WTC11 (cell line): ENCODE measurements around the gene DGKZ. TPM values are rescaled to one million over a fixed set of nuclear protein-coding genes. Genes with fewer than 3 reads are reported as not detected.

Experiments used
- ATAC-seq: fragments of 200-7000 bp; cut with Tn5 transposase; 2 replicates; pipeline ENCODE4 v1.10.0; 2021; ENCODE audit warnings: mild to moderate bottlenecking, moderate library complexity
- CTCF ChIA-PET: fragments of 300-600 bp; sonication (Branson Sonifier 250); formaldehyde crosslinking; loops from one replicate; lab custom pipeline; 2021; ENCODE audit warnings: antibody characterized with exemption; lab: Charles Lee
- POLR2A ChIA-PET: fragments of 350-600 bp; sonication (Branson Sonifier 250); formaldehyde crosslinking; loops from one replicate; lab custom pipeline; 2021; ENCODE audit warnings: antibody characterized with exemption; lab: Charles Lee
- DNase-seq: peaks from one replicate; pipeline ENCODE4 v3.0.0; 2021; ENCODE audit warnings: low spot score
- H3K27ac Mint-ChIP-seq: 2 replicates; pipeline ENCODE4 v1.8.0; 2021; ENCODE audit warnings: mixed read lengths
- H3K27me3 Mint-ChIP-seq: 2 replicates; pipeline ENCODE4 v1.8.0; 2021; ENCODE audit warnings: low read depth, mild to moderate bottlenecking, moderate library complexity, mixed read lengths
- H3K36me3 Mint-ChIP-seq: 2 replicates; pipeline ENCODE4 v1.8.0; 2021; ENCODE audit warnings: mixed read lengths
- H3K4me1 Mint-ChIP-seq: 2 replicates; pipeline ENCODE4 v1.8.0; 2022; ENCODE audit warnings: mixed read lengths
- H3K4me3 Mint-ChIP-seq: 2 replicates; pipeline ENCODE4 v1.8.0; 2021; ENCODE audit warnings: mild to moderate bottlenecking, moderate library complexity, mixed read lengths
- H3K9me3 Mint-ChIP-seq: 2 replicates; pipeline ENCODE4 v1.8.0; 2021; ENCODE audit warnings: mixed read lengths
- AFF4 ChIP-seq: sonication (generic); formaldehyde crosslinking; IDR thresholded peaks from 2 replicates; pipeline ENCODE4 v1.8.1; 2023; ENCODE audit warnings: mild to moderate bottlenecking, missing genetic modification reagents, borderline replicate concordance
- FOXJ3 ChIP-seq: sonication (generic); formaldehyde crosslinking; IDR thresholded peaks from 2 replicates; pipeline ENCODE4 v1.9.0; 2021; ENCODE audit warnings: missing genetic modification reagents, mild to moderate bottlenecking, borderline replicate concordance
- FOXK1 ChIP-seq: sonication (generic); formaldehyde crosslinking; IDR thresholded peaks from 2 replicates; pipeline ENCODE4 v1.8.0; 2022; ENCODE audit warnings: mild to moderate bottlenecking, moderate library complexity, missing genetic modification reagents
- IRF2 ChIP-seq: sonication (generic); formaldehyde crosslinking; IDR thresholded peaks from 2 replicates; pipeline ENCODE4 v1.8.0; 2022; ENCODE audit warnings: low read depth, missing genetic modification reagents, borderline replicate concordance
- KAT7 ChIP-seq: sonication (generic); formaldehyde crosslinking; IDR thresholded peaks from 2 replicates; pipeline ENCODE4 v1.8.1; 2023; ENCODE audit warnings: missing genetic modification reagents, mild to moderate bottlenecking, borderline replicate concordance
- NFATC4 ChIP-seq: fragments of 250-450 bp; sonication (Bioruptor Pico); IDR thresholded peaks from 2 replicates; pipeline ENCODE4 v1.9.0; 2021; ENCODE audit warnings: mild to moderate bottlenecking
- PRRX2 ChIP-seq: fragments of 250-450 bp; sonication (Bioruptor Pico); IDR thresholded peaks from 2 replicates; pipeline ENCODE4 v1.8.0; 2021; ENCODE audit warnings: mild to moderate bottlenecking
- RORB ChIP-seq: fragments of 250-450 bp; sonication (Bioruptor Pico); IDR thresholded peaks from 2 replicates; pipeline ENCODE4 v1.9.0; 2021; ENCODE audit warnings: mild to moderate bottlenecking
- ZBTB21 ChIP-seq: sonication (generic); formaldehyde crosslinking; IDR thresholded peaks from 2 replicates; pipeline ENCODE4 v1.8.1; 2023; ENCODE audit warnings: mild to moderate bottlenecking, missing genetic modification reagents, borderline replicate concordance
- ZNF121 ChIP-seq: sonication (generic); formaldehyde crosslinking; IDR thresholded peaks from 2 replicates; pipeline ENCODE4 v1.8.0; 2023; ENCODE audit warnings: missing genetic modification reagents
- ZNF263 ChIP-seq: sonication (generic); formaldehyde crosslinking; IDR thresholded peaks from 2 replicates; pipeline ENCODE4 v1.8.1; 2022; ENCODE audit warnings: low read depth, mild to moderate bottlenecking, moderate library complexity, missing genetic modification reagents
- ZNF396 ChIP-seq: fragments of 250-450 bp; sonication (Bioruptor Pico); IDR thresholded peaks from 2 replicates; pipeline ENCODE4 v1.8.0; 2021; ENCODE audit warnings: mild to moderate bottlenecking, moderate library complexity, borderline replicate concordance
- ZNF416 ChIP-seq: fragments of 250-450 bp; sonication (Bioruptor Pico); IDR thresholded peaks from 2 replicates; pipeline ENCODE4 v1.9.0; 2021; ENCODE audit warnings: mild to moderate bottlenecking, inconsistent platforms
- total RNA-seq: library from RNA; stranded (reverse); gene quantifications from 3 replicates; pipeline ENCODE4 v1.2.3, GENCODE V29; 2021
- TF ChIP-seq, protein P1 (sequence below): sonication (generic); formaldehyde crosslinking; IDR thresholded peaks from 2 replicates; pipeline ENCODE4 v1.8.1; 2022; ENCODE audit warnings: low read depth, mild to moderate bottlenecking, moderate library complexity, missing genetic modification reagents, borderline replicate concordance
- TF ChIP-seq, protein P2 (sequence below): sonication (generic); formaldehyde crosslinking; IDR thresholded peaks from 2 replicates; pipeline ENCODE4 v1.8.0; 2023; ENCODE audit warnings: mild to moderate bottlenecking, missing genetic modification reagents
- TF ChIP-seq, protein P3 (sequence below): sonication (generic); formaldehyde crosslinking; IDR thresholded peaks from 2 replicates; pipeline ENCODE4 v1.8.0; 2022; ENCODE audit warnings: missing genetic modification reagents
- TF ChIP-seq, protein P4 (sequence below): sonication (generic); formaldehyde crosslinking; IDR thresholded peaks from 2 replicates; pipeline ENCODE4 v1.8.1; 2023; ENCODE audit warnings: mild to moderate bottlenecking, missing genetic modification reagents
- TF ChIP-seq, protein P5 (sequence below): fragments of 250-450 bp; sonication (Bioruptor Pico); conservative IDR thresholded peaks from 2 replicates; pipeline ENCODE4 v1.9.0; 2021; ENCODE audit warnings: mild to moderate bottlenecking

DGKZ gene
- total RNA-seq, 1 experiment from 2014 or later = 139 TPM

DNA sequence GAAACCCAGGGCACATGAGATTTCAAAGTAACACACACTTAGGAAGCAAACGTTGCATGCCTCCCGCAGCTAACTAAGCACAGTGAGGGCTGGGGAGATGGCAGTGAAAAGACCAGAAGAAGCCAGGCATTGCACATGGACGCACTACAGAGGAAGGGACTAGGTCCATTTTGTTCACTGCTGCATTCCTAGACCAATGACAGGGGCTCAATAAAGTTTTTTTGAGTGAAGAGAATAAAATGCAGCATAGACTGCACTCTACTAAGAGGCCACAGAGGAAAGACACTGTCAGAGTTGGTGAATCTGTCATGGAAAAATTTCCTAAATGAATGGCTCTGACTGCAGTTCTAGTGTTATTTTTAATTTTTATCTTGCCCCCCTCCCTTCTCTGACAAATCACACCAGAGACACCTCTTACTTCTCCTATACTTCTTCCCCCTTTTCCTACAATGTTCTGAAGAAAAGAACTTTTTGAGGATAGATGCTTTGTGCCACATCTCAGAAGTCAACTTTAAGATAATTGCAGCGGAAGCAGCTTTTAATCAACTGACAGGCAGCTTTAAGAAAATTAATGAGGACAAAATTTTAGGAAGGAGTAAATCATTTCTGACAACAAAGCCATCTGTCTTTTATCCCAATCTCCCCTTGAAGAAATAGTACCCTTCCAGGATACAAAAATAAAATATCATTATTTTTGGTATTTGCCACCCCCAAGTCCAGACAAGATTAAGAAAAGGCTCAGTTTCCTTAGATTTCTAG, 79.1 kb downstream of the DGKZ start:
- ATAC-seq = no peak
- H3K4me1 Mint-ChIP-seq = peaks cover 25% of the 10 kb centered on the region
- H3K36me3 Mint-ChIP-seq = peaks cover 3% of the 10 kb centered on the region
- DNase-seq = no peak
- H3K27me3 Mint-ChIP-seq = no peaks in the 10 kb centered on the region
- no peak overlapping the region for H3K4me3 Mint-ChIP-seq
- POLR2A ChIA-PET = no interaction called here
- CTCF ChIA-PET = interaction anchor here (0.9 kb wide), 2 partner anchors 16 to 64 kb away, joined by 3 to 4 read pairs; no protein-coding TSS in a partner anchor
- no peak for TF ChIP-seq ZNF396
- no peak for TF ChIP-seq IRF2 (CRISPR knock-in tag)
- TF ChIP-seq ZNF416 (CRISPR knock-in tag) = no peak
- TF ChIP-seq, protein P1, sequence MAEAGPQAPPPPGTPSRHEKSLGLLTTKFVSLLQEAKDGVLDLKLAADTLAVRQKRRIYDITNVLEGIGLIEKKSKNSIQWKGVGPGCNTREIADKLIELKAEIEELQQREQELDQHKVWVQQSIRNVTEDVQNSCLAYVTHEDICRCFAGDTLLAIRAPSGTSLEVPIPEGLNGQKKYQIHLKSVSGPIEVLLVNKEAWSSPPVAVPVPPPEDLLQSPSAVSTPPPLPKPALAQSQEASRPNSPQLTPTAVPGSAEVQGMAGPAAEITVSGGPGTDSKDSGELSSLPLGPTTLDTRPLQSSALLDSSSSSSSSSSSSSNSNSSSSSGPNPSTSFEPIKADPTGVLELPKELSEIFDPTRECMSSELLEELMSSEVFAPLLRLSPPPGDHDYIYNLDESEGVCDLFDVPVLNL (CRISPR knock-in tag) = no peak
- TF ChIP-seq ZNF263 (CRISPR knock-in tag) = no peak
- TF ChIP-seq FOXJ3 (CRISPR knock-in tag) = no peak
- TF ChIP-seq ZNF121 (CRISPR knock-in tag) = no peak
- no peak for TF ChIP-seq KAT7
- TF ChIP-seq, protein P2, sequence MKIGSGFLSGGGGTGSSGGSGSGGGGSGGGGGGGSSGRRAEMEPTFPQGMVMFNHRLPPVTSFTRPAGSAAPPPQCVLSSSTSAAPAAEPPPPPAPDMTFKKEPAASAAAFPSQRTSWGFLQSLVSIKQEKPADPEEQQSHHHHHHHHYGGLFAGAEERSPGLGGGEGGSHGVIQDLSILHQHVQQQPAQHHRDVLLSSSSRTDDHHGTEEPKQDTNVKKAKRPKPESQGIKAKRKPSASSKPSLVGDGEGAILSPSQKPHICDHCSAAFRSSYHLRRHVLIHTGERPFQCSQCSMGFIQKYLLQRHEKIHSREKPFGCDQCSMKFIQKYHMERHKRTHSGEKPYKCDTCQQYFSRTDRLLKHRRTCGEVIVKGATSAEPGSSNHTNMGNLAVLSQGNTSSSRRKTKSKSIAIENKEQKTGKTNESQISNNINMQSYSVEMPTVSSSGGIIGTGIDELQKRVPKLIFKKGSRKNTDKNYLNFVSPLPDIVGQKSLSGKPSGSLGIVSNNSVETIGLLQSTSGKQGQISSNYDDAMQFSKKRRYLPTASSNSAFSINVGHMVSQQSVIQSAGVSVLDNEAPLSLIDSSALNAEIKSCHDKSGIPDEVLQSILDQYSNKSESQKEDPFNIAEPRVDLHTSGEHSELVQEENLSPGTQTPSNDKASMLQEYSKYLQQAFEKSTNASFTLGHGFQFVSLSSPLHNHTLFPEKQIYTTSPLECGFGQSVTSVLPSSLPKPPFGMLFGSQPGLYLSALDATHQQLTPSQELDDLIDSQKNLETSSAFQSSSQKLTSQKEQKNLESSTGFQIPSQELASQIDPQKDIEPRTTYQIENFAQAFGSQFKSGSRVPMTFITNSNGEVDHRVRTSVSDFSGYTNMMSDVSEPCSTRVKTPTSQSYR (CRISPR knock-in tag) = no peak
- TF ChIP-seq RORB = no peak
- TF ChIP-seq FOXK1 (CRISPR knock-in tag) = no peak
- no peak for TF ChIP-seq AFF4 (CRISPR knock-in tag)
- no peak for TF ChIP-seq PRRX2 (CRISPR knock-in tag)
- TF ChIP-seq, protein P3, sequence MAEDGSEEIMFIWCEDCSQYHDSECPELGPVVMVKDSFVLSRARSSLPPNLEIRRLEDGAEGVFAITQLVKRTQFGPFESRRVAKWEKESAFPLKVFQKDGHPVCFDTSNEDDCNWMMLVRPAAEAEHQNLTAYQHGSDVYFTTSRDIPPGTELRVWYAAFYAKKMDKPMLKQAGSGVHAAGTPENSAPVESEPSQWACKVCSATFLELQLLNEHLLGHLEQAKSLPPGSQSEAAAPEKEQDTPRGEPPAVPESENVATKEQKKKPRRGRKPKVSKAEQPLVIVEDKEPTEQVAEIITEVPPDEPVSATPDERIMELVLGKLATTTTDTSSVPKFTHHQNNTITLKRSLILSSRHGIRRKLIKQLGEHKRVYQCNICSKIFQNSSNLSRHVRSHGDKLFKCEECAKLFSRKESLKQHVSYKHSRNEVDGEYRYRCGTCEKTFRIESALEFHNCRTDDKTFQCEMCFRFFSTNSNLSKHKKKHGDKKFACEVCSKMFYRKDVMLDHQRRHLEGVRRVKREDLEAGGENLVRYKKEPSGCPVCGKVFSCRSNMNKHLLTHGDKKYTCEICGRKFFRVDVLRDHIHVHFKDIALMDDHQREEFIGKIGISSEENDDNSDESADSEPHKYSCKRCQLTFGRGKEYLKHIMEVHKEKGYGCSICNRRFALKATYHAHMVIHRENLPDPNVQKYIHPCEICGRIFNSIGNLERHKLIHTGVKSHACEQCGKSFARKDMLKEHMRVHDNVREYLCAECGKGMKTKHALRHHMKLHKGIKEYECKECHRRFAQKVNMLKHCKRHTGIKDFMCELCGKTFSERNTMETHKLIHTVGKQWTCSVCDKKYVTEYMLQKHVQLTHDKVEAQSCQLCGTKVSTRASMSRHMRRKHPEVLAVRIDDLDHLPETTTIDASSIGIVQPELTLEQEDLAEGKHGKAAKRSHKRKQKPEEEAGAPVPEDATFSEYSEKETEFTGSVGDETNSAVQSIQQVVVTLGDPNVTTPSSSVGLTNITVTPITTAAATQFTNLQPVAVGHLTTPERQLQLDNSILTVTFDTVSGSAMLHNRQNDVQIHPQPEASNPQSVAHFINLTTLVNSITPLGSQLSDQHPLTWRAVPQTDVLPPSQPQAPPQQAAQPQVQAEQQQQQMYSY (CRISPR knock-in tag) = no peak
- TF ChIP-seq NFATC4 (CRISPR knock-in tag) = no peak
- TF ChIP-seq, protein P4, sequence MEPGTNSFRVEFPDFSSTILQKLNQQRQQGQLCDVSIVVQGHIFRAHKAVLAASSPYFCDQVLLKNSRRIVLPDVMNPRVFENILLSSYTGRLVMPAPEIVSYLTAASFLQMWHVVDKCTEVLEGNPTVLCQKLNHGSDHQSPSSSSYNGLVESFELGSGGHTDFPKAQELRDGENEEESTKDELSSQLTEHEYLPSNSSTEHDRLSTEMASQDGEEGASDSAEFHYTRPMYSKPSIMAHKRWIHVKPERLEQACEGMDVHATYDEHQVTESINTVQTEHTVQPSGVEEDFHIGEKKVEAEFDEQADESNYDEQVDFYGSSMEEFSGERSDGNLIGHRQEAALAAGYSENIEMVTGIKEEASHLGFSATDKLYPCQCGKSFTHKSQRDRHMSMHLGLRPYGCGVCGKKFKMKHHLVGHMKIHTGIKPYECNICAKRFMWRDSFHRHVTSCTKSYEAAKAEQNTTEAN = no peak
- TF ChIP-seq, protein P5, sequence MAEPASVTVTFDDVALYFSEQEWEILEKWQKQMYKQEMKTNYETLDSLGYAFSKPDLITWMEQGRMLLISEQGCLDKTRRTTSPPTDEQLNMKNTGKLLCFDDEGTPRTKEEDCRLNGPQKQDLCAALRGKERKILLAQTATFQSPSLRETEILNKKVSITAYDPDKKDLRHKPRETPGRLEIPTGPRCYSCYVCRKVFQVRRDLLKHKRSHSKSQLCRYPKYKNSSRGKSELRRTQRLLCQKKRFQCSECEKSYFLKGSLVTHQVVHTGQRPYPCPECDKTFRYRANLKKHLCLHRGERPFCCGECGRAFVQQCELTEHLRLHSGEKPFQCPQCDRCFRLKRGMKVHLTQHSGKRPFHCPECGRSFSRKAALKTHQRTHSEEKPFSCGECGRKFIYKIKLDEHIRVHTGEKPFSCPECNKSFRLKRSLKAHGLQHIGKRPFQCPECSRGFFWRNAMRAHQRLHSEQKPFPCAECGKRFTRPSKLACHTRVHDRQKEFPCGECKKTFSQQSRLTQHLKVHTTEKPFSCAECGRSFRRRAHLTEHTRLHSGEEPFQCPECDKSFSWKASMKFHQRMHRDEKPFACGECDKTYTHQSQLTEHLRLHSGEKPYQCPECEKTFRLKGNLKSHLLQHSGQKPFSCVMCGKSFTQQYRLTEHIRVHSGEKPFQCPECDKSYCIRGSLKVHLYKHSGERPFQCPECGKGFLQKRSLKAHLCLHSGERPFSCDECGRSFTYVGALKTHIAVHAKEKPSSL (CRISPR knock-in tag) = no peak
- TF ChIP-seq ZBTB21 = no peak
- peak overlapping the region; percentile 76 for H3K27ac Mint-ChIP-seq
- no peaks in the 10 kb centered on the region for H3K9me3 Mint-ChIP-seq
